ENCODE data around the gene BRMS1. TPM values are rescaled to one million over a fixed set of nuclear protein-coding genes. Genes with fewer than 3 reads are reported as not detected.
A peak's percentile ranks its signal among the peaks of the same experiment; 100 is the strongest.
"Not testable (repeated sequence)": the region's sequence is repeated elsewhere in the genome, so short reads cannot be mapped to it uniquely, and the experiment has no call there.

The BRMS1 gene
- total and polyA plus RNA-seq, 4 experiments from 2014 or later: 49.8 to 78.7 (median 60.5) TPM

GRCh38 chr11:66312549-66313320, 32.2 kb downstream of the BRMS1 start:
- ChIA-PET CTCF (ENCODE audit: partially characterized antibody) (interaction anchor here (0.7 to 4.7 kb wide), 20 partner anchors 9 to 453 kb away, joined by 3 to 110 read pairs (median 10); partner anchors contain the start of genes B4GAT1, BRMS1, CCDC85B and MRPL11), POLR2A (ENCODE audit: partially characterized antibody) (interaction anchor here (0.6 to 4.4 kb wide), 30 partner anchors 9 to 1125 kb away, joined by 3 to 53 read pairs (median 4); partner anchors contain the start of genes ACTN3, B4GAT1, BRMS1 and C11orf68)
- Histone ChIP-seq H3K36me3 (ENCODE audit: insufficient read depth, low read length) (no peaks in the 10 kb centered on the region), H3K27ac (ENCODE audit: low read depth, low read length) (peak overlapping the region; percentile 62), H3K27me3 (ENCODE audit: insufficient read depth, low read length) (no peaks in the 10 kb centered on the region), H3K4me1 (ENCODE audit: insufficient read depth, low read length) (peaks cover 26% of the 10 kb centered on the region), H3K9me3 (ENCODE audit: control insufficient read depth in 1 of 2, low read length in 2 of 2) (no peaks in the 10 kb centered on the region), H3K4me3 (ENCODE audit: low read length in 2 of 2) (peak overlapping the region; percentile 78 to 88)
- peak; percentile 94 to 99 (median 96) for DNase-seq
- intact Hi-C loops (cut with micrococcal nuclease): loop anchor here (1.0 to 5.0 kb wide), 8 partner anchors 16 to 365 kb away; partner anchors contain the start of genes BRMS1, MRPL11, RAB1B and RBM4B
- Mint-ChIP-seq H3K4me1 (peaks cover 8 to 23% (median 13%) of the 10 kb centered on the region in 4 donors), H3K27me3 (peaks cover 2% of the 10 kb centered on the region in 2 donors), H3K4me3 (peak overlapping the region; percentile 89 to 97 (median 94)), H3K9me3 (no peaks in the 10 kb centered on the region), H3K27ac (peak overlapping the region; percentile 93 to 100 (median 99)), H3K36me3 (peaks cover 0 to 1% of the 10 kb centered on the region in 2 donors)

- H3K36me3 ChIP-seq (ENCODE audit: insufficient read depth, low read length): no peaks in the 10 kb centered on the region
- no peaks in the 10 kb centered on the region for H3K9me3 Mint-ChIP-seq
- DNase-seq: peak; percentile 97 to 99 (median 98)
- peaks cover 0 to 1% of the 10 kb centered on the region in 2 donors for H3K36me3 Mint-ChIP-seq
- H3K4me3 Mint-ChIP-seq: peak overlapping the region; percentile 89 to 97 (median 94)
- H3K27me3 ChIP-seq (ENCODE audit: insufficient read depth, low read length): no peaks in the 10 kb centered on the region
- CTCF ChIA-PET (ENCODE audit: partially characterized antibody): interaction anchor here (0.6 to 4.7 kb wide), 32 partner anchors 9 to 452 kb away, joined by 3 to 110 read pairs (median 6); partner anchors contain the start of genes B4GAT1, BRMS1, CCDC85B and DPP3
- H3K9me3 ChIP-seq (ENCODE audit: control insufficient read depth in 1 of 2, low read length in 2 of 2): no peaks in the 10 kb centered on the region
- peaks cover 22% of the 10 kb centered on the region for H3K4me1 ChIP-seq (ENCODE audit: insufficient read depth, low read length)
- peak overlapping the region; percentile 62 for H3K27ac ChIP-seq (ENCODE audit: low read depth, low read length)
- peak overlapping the region; percentile 43 to 88 for H3K4me3 ChIP-seq (ENCODE audit: low read length in 2 of 2)
- peaks cover 2 to 3% of the 10 kb centered on the region in 2 donors for H3K27me3 Mint-ChIP-seq
- intact Hi-C loops (cut with micrococcal nuclease): loop anchor here (1.0 to 5.0 kb wide), 8 partner anchors 16 to 365 kb away; partner anchors contain the start of genes BRMS1, MRPL11, RAB1B and RBM4B
- POLR2A ChIA-PET (ENCODE audit: partially characterized antibody): interaction anchor here (0.6 to 4.4 kb wide), 31 partner anchors 10 to 1126 kb away, joined by 3 to 53 read pairs (median 4); partner anchors contain the start of genes ACTN3, B4GAT1, BRMS1 and C11orf68
- H3K4me1 Mint-ChIP-seq: peaks cover 4 to 20% (median 8%) of the 10 kb centered on the region in 4 donors
- peak overlapping the region; percentile 93 to 100 (median 99) for H3K27ac Mint-ChIP-seq
These were observed 32.8 kb downstream of the BRMS1 start for GRCh38 chr11:66311965-66312548.

DNA sequence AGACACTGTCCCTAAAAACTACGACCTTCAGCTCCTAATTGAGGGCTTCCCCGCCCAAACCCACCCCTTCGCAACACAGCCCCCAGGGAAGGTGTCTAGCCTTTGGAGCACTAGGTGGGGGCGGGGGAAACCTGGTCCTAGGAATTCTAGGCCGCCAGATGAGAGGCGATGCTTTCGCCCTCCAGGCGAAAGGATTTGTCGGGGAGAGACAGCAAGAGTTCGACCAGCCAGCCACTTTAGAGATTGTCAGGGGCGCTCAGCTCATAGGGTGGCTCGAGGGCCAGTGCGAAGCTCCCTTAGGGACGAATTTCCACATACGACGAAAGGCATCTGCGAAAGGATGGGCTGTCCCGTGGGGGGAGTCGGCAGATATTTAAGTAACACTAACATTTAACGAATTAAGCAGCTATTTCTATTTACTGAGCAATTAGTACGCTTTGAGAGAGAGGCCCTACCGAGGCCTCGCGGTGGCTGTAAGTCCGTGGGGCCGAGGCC, 33.4 kb downstream of the BRMS1 start:
- POLR2A ChIA-PET (ENCODE audit: partially characterized antibody): interaction anchor here (0.7 to 4.4 kb wide), 23 partner anchors 14 to 1126 kb away, joined by 3 to 53 read pairs (median 4); partner anchors contain the start of genes B4GAT1, BRMS1, MRPL11 and PELI3
- H3K36me3 ChIP-seq (ENCODE audit: insufficient read depth, low read length): no peaks in the 10 kb centered on the region
- intact Hi-C loops (cut with micrococcal nuclease): loop anchor here (5.0 kb wide), 1 partner anchor 366 kb away; the partner anchor contains the start of gene RBM4B
- no peak for DNase-seq
- peak overlapping the region; percentile 20 to 88 for H3K4me3 ChIP-seq (ENCODE audit: low read length in 2 of 2)
- Mint-ChIP-seq H3K9me3 (no peaks in the 10 kb centered on the region), H3K36me3 (peaks cover 0 to 1% of the 10 kb centered on the region in 2 donors), H3K27ac (peak overlapping the region; percentile 93 to 100 (median 99)), H3K4me1 (peaks cover 4 to 20% (median 8%) of the 10 kb centered on the region in 4 donors), H3K4me3 (peak overlapping the region; percentile 89 to 97 (median 94)), H3K27me3 (peaks cover 2 to 3% of the 10 kb centered on the region in 2 donors)
- peak overlapping the region; percentile 62 for H3K27ac ChIP-seq (ENCODE audit: low read depth, low read length)
- peaks cover 22% of the 10 kb centered on the region for H3K4me1 ChIP-seq (ENCODE audit: insufficient read depth, low read length)
- CTCF ChIA-PET (ENCODE audit: partially characterized antibody): interaction anchor here (0.6 to 4.7 kb wide), 30 partner anchors 9 to 479 kb away, joined by 3 to 110 read pairs (median 6); partner anchors contain the start of genes B4GAT1, BRMS1, CCDC85B and DPP3
- no peaks in the 10 kb centered on the region for H3K9me3 ChIP-seq (ENCODE audit: control insufficient read depth in 1 of 2, low read length in 2 of 2)
- no peaks in the 10 kb centered on the region for H3K27me3 ChIP-seq (ENCODE audit: insufficient read depth, low read length)

DNA sequence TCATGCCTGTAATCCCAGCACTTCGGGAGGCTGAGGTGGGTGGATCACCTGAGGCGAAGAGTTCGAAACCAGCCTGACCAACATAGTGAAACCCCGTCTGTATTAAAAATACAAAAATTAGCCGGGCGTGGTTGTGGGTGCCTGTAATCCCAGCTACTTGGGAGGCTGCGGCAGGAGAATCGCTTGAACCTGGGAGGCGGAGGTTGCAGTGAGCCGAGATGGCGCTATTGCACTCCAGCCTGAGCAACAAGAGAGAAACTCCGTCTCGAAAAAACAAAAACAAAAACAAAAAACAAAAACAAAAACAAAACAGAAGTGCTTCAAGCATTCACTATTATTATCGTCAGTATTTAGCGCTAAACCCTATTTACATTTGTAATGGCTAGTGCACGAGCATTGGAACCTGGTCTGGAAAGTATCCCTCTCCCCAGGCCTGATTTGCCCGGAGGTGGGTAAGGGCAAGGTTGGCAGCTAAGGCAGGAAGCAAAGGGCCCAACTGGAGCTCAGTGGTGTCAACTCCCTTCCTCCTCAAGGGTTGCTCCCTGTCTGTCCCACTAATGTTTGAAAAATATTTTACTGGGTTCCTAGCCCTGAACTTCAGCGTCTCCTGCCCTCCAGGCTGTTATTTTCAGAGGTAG, 34.0 kb downstream of the BRMS1 start:
- Mint-ChIP-seq H3K4me3 (peak overlapping the region in 1 of 8 donors; percentile 20), H3K4me1 (peaks cover 4 to 20% (median 8%) of the 10 kb centered on the region in 4 donors)
- H3K36me3 ChIP-seq (ENCODE audit: insufficient read depth, low read length); H3K9me3 Mint-ChIP-seq; H3K4me3 ChIP-seq (ENCODE audit: low read length in 2 of 2); H3K27me3 Mint-ChIP-seq; H3K27me3 ChIP-seq (ENCODE audit: insufficient read depth, low read length); H3K27ac ChIP-seq (ENCODE audit: low read depth, low read length); H3K36me3 Mint-ChIP-seq; H3K9me3 ChIP-seq (ENCODE audit: control insufficient read depth in 1 of 2, low read length in 2 of 2); DNase-seq; H3K27ac Mint-ChIP-seq: not testable (repeated sequence)
- H3K4me1 ChIP-seq (ENCODE audit: insufficient read depth, low read length): peaks cover 22% of the 10 kb centered on the region
- POLR2A ChIA-PET (ENCODE audit: partially characterized antibody): interaction anchor here (0.9 to 4.4 kb wide), 14 partner anchors 15 to 534 kb away, joined by 3 to 53 read pairs (median 11); partner anchors contain the start of genes B4GAT1, BRMS1, PELI3 and RIN1
- CTCF ChIA-PET (ENCODE audit: partially characterized antibody): interaction anchor here (0.6 to 4.7 kb wide), 28 partner anchors 8 to 478 kb away, joined by 3 to 110 read pairs (median 6); partner anchors contain the start of genes B4GAT1, BRMS1, CCDC85B and DPP3
- intact Hi-C loops (cut with micrococcal nuclease): loop anchor here (5.0 kb wide), 1 partner anchor 366 kb away; the partner anchor contains the start of gene RBM4B

- POLR2A ChIA-PET (ENCODE audit: partially characterized antibody): interaction anchor here (1.2 to 3.3 kb wide), 2 partner anchors 21 to 37 kb away, joined by 3 to 13 read pairs; partner anchors contain the start of genes B4GAT1 and YIF1A
- no peaks in the 10 kb centered on the region for H3K27me3 ChIP-seq (ENCODE audit: insufficient read depth, low read length)
- H3K4me1 ChIP-seq (ENCODE audit: insufficient read depth, low read length): peaks cover 22% of the 10 kb centered on the region
- Mint-ChIP-seq H3K36me3 (peaks cover 0 to 1% of the 10 kb centered on the region in 2 donors), H3K27ac (no peak overlapping the region), H3K4me3 (no peak overlapping the region), H3K27me3 (peaks cover 2 to 3% of the 10 kb centered on the region in 2 donors), H3K4me1 (peaks cover 3 to 18% (median 8%) of the 10 kb centered on the region in 4 donors), H3K9me3 (no peaks in the 10 kb centered on the region)
- no peak overlapping the region for H3K27ac ChIP-seq (ENCODE audit: low read depth, low read length)
- CTCF ChIA-PET (ENCODE audit: partially characterized antibody): interaction anchor here (1.4 to 4.7 kb wide), 2 partner anchors 76 to 79 kb away, joined by 7 to 63 read pairs; no protein-coding TSS in a partner anchor
- no peaks in the 10 kb centered on the region for H3K36me3 ChIP-seq (ENCODE audit: insufficient read depth, low read length)
- no peak overlapping the region for H3K4me3 ChIP-seq (ENCODE audit: low read length in 2 of 2)
- H3K9me3 ChIP-seq (ENCODE audit: control insufficient read depth in 1 of 2, low read length in 2 of 2): no peaks in the 10 kb centered on the region
- intact Hi-C loops (cut with micrococcal nuclease): loop anchor here (5.0 kb wide), 1 partner anchor 367 kb away; the partner anchor contains the start of gene RBM4B
- DNase-seq: no peak
These were observed 34.6 kb downstream of the BRMS1 start for GRCh38 chr11:66310324-66310723.

DNA sequence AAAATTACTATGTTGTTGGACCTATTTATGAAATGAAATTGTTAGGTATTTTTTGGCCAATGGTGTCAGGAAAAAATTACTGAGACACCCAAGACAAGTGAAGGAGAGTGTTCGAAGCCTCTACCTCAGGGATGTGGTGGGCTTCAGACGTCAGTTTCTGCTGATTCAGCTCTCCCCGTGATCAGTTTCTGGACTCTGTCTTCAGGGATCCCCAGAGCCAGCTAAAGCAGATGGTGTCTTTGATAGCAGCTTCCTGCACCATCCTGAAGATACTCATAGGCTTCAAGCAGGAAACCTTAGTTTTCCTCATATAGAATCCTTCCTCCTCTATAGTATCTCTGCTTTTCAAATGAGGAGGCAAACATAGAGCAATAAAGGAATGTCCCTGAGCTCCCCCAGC, 35.4 kb downstream of the BRMS1 start:
- Mint-ChIP-seq H3K4me1 (peaks cover 3 to 15% (median 8%) of the 10 kb centered on the region in 4 donors), H3K27ac (no peak overlapping the region), H3K9me3 (no peaks in the 10 kb centered on the region), H3K36me3 (peaks cover 0 to 1% of the 10 kb centered on the region in 2 donors), H3K27me3 (peaks cover 0 to 3% of the 10 kb centered on the region in 2 donors), H3K4me3 (no peak overlapping the region)
- Histone ChIP-seq H3K4me1 (ENCODE audit: insufficient read depth, low read length) (peaks cover 22% of the 10 kb centered on the region), H3K27ac (ENCODE audit: low read depth, low read length) (no peak overlapping the region), H3K4me3 (ENCODE audit: low read length in 2 of 2) (no peak overlapping the region), H3K9me3 (ENCODE audit: control insufficient read depth in 1 of 2, low read length in 2 of 2) (no peaks in the 10 kb centered on the region), H3K27me3 (ENCODE audit: insufficient read depth, low read length) (no peaks in the 10 kb centered on the region), H3K36me3 (ENCODE audit: insufficient read depth, low read length) (no peaks in the 10 kb centered on the region)
- ChIA-PET CTCF (ENCODE audit: partially characterized antibody) (interaction anchor here (0.7 to 4.7 kb wide), 3 partner anchors 11 to 79 kb away, joined by 3 to 63 read pairs (median 7); no protein-coding TSS in a partner anchor), POLR2A (ENCODE audit: partially characterized antibody) (interaction anchor here (1.2 kb wide), 1 partner anchor 20 kb away, joined by 3 read pairs; the partner anchor contains the start of gene YIF1A)
- DNase-seq: no peak
- intact Hi-C loops (cut with micrococcal nuclease): no loop called here

Measured in CD4-positive, alpha-beta memory T cell (primary cell).